ENCODE data around the gene CPN1. TPM values are rescaled to one million over a fixed set of nuclear protein-coding genes. Genes with fewer than 3 reads are reported as not detected.
A peak's percentile ranks its signal among the peaks of the same experiment; 100 is the strongest.

CPN1 gene
- total and polyA plus RNA-seq, 10 of the 15 experiments (the other 5 are each of a cell fraction or from before 2014, with no cell fraction given) = 0.03 to 0.10 TPM; not detected in 8

DNA sequence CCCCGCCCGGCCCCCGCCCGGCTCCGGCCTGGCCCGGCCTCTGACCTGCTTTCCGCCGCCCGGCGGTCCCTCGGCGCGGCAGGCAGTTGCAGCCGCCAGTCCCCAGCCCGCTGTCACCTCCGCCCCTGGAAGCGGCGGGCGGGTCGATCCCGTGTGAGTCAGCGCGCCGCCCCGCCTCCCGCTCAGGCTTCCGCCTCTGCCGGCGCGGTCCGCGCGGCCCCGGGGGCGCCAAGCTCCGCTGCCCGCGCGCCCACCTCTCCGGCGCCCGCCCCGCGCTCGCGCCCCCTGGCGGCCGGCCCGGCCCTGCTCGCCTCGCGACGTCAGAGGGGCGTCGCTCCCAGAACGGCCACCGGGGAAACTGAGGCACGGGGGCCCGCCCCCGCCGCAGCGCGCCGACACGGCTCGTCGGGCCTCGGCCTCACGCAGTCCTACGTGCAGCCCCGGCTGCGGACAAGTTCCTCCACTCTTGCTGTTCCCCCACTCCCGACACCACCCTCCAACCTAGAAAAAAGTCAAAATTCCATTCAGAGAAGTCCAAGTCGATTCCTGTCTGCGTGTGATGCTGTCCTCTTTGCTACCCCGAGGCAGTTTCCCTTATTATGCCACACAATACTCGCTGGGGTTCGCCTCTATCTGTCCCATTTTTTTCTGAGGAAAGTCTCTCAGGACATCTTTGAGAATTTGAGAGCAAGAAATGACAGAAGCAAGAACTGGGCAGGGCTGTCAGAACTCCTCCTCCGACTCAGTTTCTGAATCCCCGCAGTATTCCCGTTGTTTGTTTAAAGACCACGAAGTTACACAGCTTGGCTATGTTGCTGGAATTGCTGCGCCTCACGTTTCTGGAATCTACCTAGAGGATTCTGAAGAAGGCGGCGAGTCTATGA lies 71.6 kb downstream of the CPN1 start, which contains the start of gene DNMBP (continued):
- TF ChIP-seq, protein P1, sequence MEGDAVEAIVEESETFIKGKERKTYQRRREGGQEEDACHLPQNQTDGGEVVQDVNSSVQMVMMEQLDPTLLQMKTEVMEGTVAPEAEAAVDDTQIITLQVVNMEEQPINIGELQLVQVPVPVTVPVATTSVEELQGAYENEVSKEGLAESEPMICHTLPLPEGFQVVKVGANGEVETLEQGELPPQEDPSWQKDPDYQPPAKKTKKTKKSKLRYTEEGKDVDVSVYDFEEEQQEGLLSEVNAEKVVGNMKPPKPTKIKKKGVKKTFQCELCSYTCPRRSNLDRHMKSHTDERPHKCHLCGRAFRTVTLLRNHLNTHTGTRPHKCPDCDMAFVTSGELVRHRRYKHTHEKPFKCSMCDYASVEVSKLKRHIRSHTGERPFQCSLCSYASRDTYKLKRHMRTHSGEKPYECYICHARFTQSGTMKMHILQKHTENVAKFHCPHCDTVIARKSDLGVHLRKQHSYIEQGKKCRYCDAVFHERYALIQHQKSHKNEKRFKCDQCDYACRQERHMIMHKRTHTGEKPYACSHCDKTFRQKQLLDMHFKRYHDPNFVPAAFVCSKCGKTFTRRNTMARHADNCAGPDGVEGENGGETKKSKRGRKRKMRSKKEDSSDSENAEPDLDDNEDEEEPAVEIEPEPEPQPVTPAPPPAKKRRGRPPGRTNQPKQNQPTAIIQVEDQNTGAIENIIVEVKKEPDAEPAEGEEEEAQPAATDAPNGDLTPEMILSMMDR (IDR thresholded peaks at IDR 0.05 in 2 of 3, conservative IDR thresholded peaks at IDR 0.05 in 1 of 3; ENCODE audit: control insufficient read depth in 2 of 3, extremely low read depth in 1 of 3, insufficient read depth in 1 of 3, low read depth in 3 of 3, low read length in 3 of 3) = peak; percentile 40 to 58 (median 53); a peak in 5 of 6 replicates
- no peak; the same call in 1 of the 2 replicates for TF ChIP-seq YY1 (IDR thresholded peaks at IDR 0.05; ENCODE audit: low read depth, low read length)
- no peak for TF ChIP-seq NFXL1 (IDR thresholded peaks at IDR 0.05; ENCODE audit: borderline replicate concordance)
- TF ChIP-seq CEBPB (IDR thresholded peaks at IDR 0.05; ENCODE audit: borderline replicate concordance in 1 of 2, low read depth in 2 of 2, low read length in 2 of 2) = no peak
- TF ChIP-seq POLR2AphosphoS5 (IDR thresholded peaks at IDR 0.05; ENCODE audit: low read length) = peak; percentile 41; the same call in 1 of the 2 replicates
- TF ChIP-seq CREB1 (IDR thresholded peaks at IDR 0.05; ENCODE audit: low read depth) = peak; percentile 60; the same call in 1 of the 2 replicates
- TF ChIP-seq IKZF1 (conservative IDR thresholded peaks at IDR 0.05) = peak; percentile 84
- TF ChIP-seq ZNF24 (IDR thresholded peaks at IDR 0.05) = 0 out of 2 replicates have a peak, but pooled peaks have one; percentile 15
- TF ChIP-seq, protein P2, sequence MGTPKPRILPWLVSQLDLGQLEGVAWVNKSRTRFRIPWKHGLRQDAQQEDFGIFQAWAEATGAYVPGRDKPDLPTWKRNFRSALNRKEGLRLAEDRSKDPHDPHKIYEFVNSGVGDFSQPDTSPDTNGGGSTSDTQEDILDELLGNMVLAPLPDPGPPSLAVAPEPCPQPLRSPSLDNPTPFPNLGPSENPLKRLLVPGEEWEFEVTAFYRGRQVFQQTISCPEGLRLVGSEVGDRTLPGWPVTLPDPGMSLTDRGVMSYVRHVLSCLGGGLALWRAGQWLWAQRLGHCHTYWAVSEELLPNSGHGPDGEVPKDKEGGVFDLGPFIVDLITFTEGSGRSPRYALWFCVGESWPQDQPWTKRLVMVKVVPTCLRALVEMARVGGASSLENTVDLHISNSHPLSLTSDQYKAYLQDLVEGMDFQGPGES (IDR thresholded peaks at IDR 0.05) = no peak
- TF ChIP-seq MTA3 (IDR thresholded peaks at IDR 0.05; ENCODE audit: borderline replicate concordance, low read length) = no peak
- TF ChIP-seq, protein P3, sequence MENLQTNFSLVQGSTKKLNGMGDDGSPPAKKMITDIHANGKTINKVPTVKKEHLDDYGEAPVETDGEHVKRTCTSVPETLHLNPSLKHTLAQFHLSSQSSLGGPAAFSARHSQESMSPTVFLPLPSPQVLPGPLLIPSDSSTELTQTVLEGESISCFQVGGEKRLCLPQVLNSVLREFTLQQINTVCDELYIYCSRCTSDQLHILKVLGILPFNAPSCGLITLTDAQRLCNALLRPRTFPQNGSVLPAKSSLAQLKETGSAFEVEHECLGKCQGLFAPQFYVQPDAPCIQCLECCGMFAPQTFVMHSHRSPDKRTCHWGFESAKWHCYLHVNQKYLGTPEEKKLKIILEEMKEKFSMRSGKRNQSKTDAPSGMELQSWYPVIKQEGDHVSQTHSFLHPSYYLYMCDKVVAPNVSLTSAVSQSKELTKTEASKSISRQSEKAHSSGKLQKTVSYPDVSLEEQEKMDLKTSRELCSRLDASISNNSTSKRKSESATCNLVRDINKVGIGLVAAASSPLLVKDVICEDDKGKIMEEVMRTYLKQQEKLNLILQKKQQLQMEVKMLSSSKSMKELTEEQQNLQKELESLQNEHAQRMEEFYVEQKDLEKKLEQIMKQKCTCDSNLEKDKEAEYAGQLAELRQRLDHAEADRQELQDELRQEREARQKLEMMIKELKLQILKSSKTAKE (IDR thresholded peaks at IDR 0.05; ENCODE audit: low read depth, poor library complexity, severe bottlenecking) = no peak
- no peak for TF ChIP-seq STAT1 (conservative IDR thresholded peaks at IDR 0.05)
- no peak for TF ChIP-seq CBFB (IDR thresholded peaks at IDR 0.05; ENCODE audit: low read depth)
- TF ChIP-seq HCFC1 (IDR thresholded peaks at IDR 0.05; ENCODE audit: low read length) = no peak
- TF ChIP-seq GATAD2B (conservative IDR thresholded peaks at IDR 0.05; ENCODE audit: low read depth) = peak; percentile 94
- 0 out of 4 replicates have a peak, but pooled peaks have one; percentile 18 to 35 for TF ChIP-seq IKZF2 (IDR thresholded peaks at IDR 0.05)
- TF ChIP-seq, protein P4, sequence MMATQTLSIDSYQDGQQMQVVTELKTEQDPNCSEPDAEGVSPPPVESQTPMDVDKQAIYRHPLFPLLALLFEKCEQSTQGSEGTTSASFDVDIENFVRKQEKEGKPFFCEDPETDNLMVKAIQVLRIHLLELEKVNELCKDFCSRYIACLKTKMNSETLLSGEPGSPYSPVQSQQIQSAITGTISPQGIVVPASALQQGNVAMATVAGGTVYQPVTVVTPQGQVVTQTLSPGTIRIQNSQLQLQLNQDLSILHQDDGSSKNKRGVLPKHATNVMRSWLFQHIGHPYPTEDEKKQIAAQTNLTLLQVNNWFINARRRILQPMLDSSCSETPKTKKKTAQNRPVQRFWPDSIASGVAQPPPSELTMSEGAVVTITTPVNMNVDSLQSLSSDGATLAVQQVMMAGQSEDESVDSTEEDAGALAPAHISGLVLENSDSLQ (IDR thresholded peaks at IDR 0.05) = no peak
- peak; percentile 23; the same call in 1 of the 2 replicates for TF ChIP-seq EED (IDR thresholded peaks at IDR 0.05; ENCODE audit: low read depth)
- no peak for TF ChIP-seq SP1 (IDR thresholded peaks at IDR 0.05; ENCODE audit: low read depth, low read length)
- TF ChIP-seq DPF2 (IDR thresholded peaks at IDR 0.05) = peak; percentile 66
- TF ChIP-seq CHD2 (IDR thresholded peaks at IDR 0.05; ENCODE audit: borderline replicate concordance, low read depth, low read length) = no peak
- TF ChIP-seq PML (IDR thresholded peaks at IDR 0.05; ENCODE audit: low read length) = no peak
- peak; percentile 49; the same call in 1 of the 2 replicates for TF ChIP-seq SIN3A (IDR thresholded peaks at IDR 0.05; ENCODE audit: low read depth, low read length)
- no peak for TF ChIP-seq NFYA (IDR thresholded peaks at IDR 0.05; ENCODE audit: borderline replicate concordance, low read depth, low read length)
- peak; percentile 22; the same call in 1 of the 2 replicates for TF ChIP-seq ASH2L (IDR thresholded peaks at IDR 0.05; ENCODE audit: borderline replicate concordance, low read depth)
- peak; percentile 75 for TF ChIP-seq LARP7 (IDR thresholded peaks at IDR 0.05)

Measured in GM12878 (cell line).